ENCODE measurements around the gene LPXN.

DNA sequence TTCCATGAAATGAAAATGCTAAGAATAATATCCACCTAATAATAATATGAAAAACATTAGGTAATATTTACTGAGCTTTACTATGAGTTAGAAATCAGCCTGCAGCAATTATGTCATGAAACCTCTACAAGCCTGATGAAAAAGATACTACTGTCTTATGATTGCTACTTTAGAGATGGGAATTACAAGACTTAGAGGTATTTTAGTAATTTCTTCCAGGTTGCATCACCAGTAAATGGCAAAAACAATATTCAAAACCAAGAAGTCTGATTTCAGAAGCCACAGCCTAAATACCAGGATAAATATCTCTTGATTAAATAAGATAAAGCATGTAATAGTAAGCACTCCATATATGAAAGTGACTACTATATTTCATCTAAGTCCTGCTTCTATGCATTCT, 81.6 kb downstream of the LPXN start:
- no peak for TF ChIP-seq JUND (IDR thresholded peaks at IDR 0.05; ENCODE audit: low read depth, low read length)
- no peak for TF ChIP-seq YY1 (IDR thresholded peaks at IDR 0.05; ENCODE audit: low read depth, low read length)
- no peak for TF ChIP-seq ZNF24 (IDR thresholded peaks at IDR 0.05)
- TF ChIP-seq, protein P1, sequence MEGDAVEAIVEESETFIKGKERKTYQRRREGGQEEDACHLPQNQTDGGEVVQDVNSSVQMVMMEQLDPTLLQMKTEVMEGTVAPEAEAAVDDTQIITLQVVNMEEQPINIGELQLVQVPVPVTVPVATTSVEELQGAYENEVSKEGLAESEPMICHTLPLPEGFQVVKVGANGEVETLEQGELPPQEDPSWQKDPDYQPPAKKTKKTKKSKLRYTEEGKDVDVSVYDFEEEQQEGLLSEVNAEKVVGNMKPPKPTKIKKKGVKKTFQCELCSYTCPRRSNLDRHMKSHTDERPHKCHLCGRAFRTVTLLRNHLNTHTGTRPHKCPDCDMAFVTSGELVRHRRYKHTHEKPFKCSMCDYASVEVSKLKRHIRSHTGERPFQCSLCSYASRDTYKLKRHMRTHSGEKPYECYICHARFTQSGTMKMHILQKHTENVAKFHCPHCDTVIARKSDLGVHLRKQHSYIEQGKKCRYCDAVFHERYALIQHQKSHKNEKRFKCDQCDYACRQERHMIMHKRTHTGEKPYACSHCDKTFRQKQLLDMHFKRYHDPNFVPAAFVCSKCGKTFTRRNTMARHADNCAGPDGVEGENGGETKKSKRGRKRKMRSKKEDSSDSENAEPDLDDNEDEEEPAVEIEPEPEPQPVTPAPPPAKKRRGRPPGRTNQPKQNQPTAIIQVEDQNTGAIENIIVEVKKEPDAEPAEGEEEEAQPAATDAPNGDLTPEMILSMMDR (IDR thresholded peaks at IDR 0.05 in 2 of 3, conservative IDR thresholded peaks at IDR 0.05 in 1 of 3; ENCODE audit: control insufficient read depth in 2 of 3, extremely low read depth in 1 of 3, insufficient read depth in 1 of 3, low read depth in 3 of 3, low read length in 3 of 3) = no peak
- no peak for TF ChIP-seq CHD4 (IDR thresholded peaks at IDR 0.05)

Measured in GM12878 (cell line).